ENCODE data around the gene KRT85.

DNA sequence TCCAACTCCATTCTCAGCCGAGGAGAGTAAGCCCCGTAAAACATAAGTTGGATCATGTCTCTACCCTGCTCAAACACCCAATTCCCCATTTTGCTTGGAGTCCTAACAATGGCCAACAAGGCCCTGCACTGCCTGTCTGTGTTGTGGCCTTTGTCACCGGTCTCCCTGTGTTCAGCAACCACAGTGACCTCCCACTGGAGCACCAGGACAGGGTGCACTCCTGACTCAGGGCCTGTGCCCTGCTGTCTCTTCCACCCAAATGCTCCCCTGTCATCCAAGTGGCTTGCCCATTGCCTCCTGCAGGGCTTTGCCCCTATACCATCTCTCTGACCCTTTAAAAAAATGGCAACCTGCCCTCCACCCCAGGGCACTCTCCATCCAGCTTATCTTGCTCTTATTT is 4.4 kb upstream of the KRT85 start:
- TF ChIP-seq, protein P1, sequence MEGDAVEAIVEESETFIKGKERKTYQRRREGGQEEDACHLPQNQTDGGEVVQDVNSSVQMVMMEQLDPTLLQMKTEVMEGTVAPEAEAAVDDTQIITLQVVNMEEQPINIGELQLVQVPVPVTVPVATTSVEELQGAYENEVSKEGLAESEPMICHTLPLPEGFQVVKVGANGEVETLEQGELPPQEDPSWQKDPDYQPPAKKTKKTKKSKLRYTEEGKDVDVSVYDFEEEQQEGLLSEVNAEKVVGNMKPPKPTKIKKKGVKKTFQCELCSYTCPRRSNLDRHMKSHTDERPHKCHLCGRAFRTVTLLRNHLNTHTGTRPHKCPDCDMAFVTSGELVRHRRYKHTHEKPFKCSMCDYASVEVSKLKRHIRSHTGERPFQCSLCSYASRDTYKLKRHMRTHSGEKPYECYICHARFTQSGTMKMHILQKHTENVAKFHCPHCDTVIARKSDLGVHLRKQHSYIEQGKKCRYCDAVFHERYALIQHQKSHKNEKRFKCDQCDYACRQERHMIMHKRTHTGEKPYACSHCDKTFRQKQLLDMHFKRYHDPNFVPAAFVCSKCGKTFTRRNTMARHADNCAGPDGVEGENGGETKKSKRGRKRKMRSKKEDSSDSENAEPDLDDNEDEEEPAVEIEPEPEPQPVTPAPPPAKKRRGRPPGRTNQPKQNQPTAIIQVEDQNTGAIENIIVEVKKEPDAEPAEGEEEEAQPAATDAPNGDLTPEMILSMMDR (IDR thresholded peaks at IDR 0.05; ENCODE audit: insufficient read depth, low read length, poor library complexity, severe bottlenecking) = no peak
- TF ChIP-seq EZH2phosphoT487 (conservative IDR thresholded peaks at IDR 0.05; ENCODE audit: low read length) = no peak
